ENCODE measurements around the gene SKOR1. TPM values are rescaled to one million over a fixed set of nuclear protein-coding genes. Genes with fewer than 3 reads are reported as not detected.
A peak's percentile ranks its signal among the peaks of the same experiment; 100 is the strongest.

Gene SKOR1
- total and polyA plus RNA-seq, 3 experiments from 2014 or later: 0.06 to 0.16 (median 0.15) TPM

- no peak overlapping the region for H3K4me3 ChIP-seq (ENCODE audit: low read length)
- no peak for DNase-seq
- Mint-ChIP-seq H3K4me3 (no peak overlapping the region), H3K36me3 (peaks cover 12 to 25% (median 24%) of the 10 kb centered on the region in 3 donors), H3K27me3 (no peaks in the 10 kb centered on the region), H3K4me1 (peaks cover 23 to 31% (median 30%) of the 10 kb centered on the region in 3 donors), H3K27ac (peak overlapping the region in 1 of 8 donors; percentile 14), H3K9me3 (no peaks in the 10 kb centered on the region)
- POLR2A ChIA-PET: no interaction called here
- no peaks in the 10 kb centered on the region for H3K36me3 ChIP-seq (ENCODE audit: insufficient read depth, low read length)
- CTCF ChIA-PET: interaction anchor here (5.9 kb wide), 1 partner anchor 49 kb away, joined by 41 read pairs; no protein-coding TSS in a partner anchor
- no peak overlapping the region for H3K27ac ChIP-seq (ENCODE audit: low read depth, low read length)
- no peaks in the 10 kb centered on the region for H3K9me3 ChIP-seq (ENCODE audit: low read length)
- no peaks in the 10 kb centered on the region for H3K27me3 ChIP-seq (ENCODE audit: insufficient read depth, low read length, poor library complexity, severe bottlenecking)
- peaks cover 22% of the 10 kb centered on the region for H3K4me1 ChIP-seq (ENCODE audit: insufficient read depth, low read length)
Observed at GRCh38 chr15:67786646-67787045, 38.7 kb upstream of the SKOR1 start.

- CTCF ChIA-PET: no interaction called here
- DNase-seq: no peak
- H3K27me3 ChIP-seq (ENCODE audit: insufficient read depth, low read length, poor library complexity, severe bottlenecking): no peaks in the 10 kb centered on the region
- H3K27me3 Mint-ChIP-seq: no peaks in the 10 kb centered on the region
- H3K9me3 ChIP-seq (ENCODE audit: low read length): no peaks in the 10 kb centered on the region
- peaks cover 14% of the 10 kb centered on the region for H3K4me1 ChIP-seq (ENCODE audit: insufficient read depth, low read length)
- no peak overlapping the region for H3K4me3 Mint-ChIP-seq
- H3K4me1 Mint-ChIP-seq: peaks cover 14 to 18% (median 18%) of the 10 kb centered on the region in 3 donors
- POLR2A ChIA-PET: no interaction called here
- H3K27ac ChIP-seq (ENCODE audit: low read depth, low read length): no peak overlapping the region
- peaks cover 13 to 38% (median 34%) of the 10 kb centered on the region in 3 donors for H3K36me3 Mint-ChIP-seq
- H3K9me3 Mint-ChIP-seq: peaks cover 0 to 2% (median 0%) of the 10 kb centered on the region in 5 donors
- H3K4me3 ChIP-seq (ENCODE audit: low read length): no peak overlapping the region
- no peak overlapping the region for H3K27ac Mint-ChIP-seq
- H3K36me3 ChIP-seq (ENCODE audit: insufficient read depth, low read length): no peaks in the 10 kb centered on the region
Observed at GRCh38 chr15:67788986-67789385, 36.3 kb upstream of the SKOR1 start.

- no peaks in the 10 kb centered on the region for H3K36me3 ChIP-seq (ENCODE audit: insufficient read depth, low read length)
- Mint-ChIP-seq H3K4me3 (no peak overlapping the region), H3K36me3 (peaks cover 12 to 54% (median 42%) of the 10 kb centered on the region in 3 donors), H3K4me1 (peaks cover 0 to under 1% (median under 1%) of the 10 kb centered on the region in 3 donors), H3K27me3 (peaks cover 0 to 2% of the 10 kb centered on the region in 2 donors), H3K27ac (peak overlapping the region in 2 of 8 donors; percentile 37 to 40), H3K9me3 (peaks cover 7 to 14% (median 11%) of the 10 kb centered on the region in 5 donors)
- H3K27me3 ChIP-seq (ENCODE audit: insufficient read depth, low read length, poor library complexity, severe bottlenecking): no peaks in the 10 kb centered on the region
- H3K9me3 ChIP-seq (ENCODE audit: low read length): no peaks in the 10 kb centered on the region
- no peak for DNase-seq
- H3K27ac ChIP-seq (ENCODE audit: low read depth, low read length): no peak overlapping the region
- ChIA-PET POLR2A (no interaction called here), CTCF (no interaction called here)
- H3K4me3 ChIP-seq (ENCODE audit: low read length): no peak overlapping the region
- H3K4me1 ChIP-seq (ENCODE audit: insufficient read depth, low read length): no peaks in the 10 kb centered on the region
Observed at GRCh38 chr15:67790610-67791319, 34.5 kb upstream of the SKOR1 start.

GRCh38 chr15:67792250-67792942 is 32.9 kb upstream of the SKOR1 start:
- DNase-seq: no peak
- Mint-ChIP-seq H3K27me3 (peaks cover 0 to 2% of the 10 kb centered on the region in 2 donors), H3K36me3 (peaks cover 14 to 56% (median 45%) of the 10 kb centered on the region in 3 donors), H3K9me3 (peaks cover 7 to 16% (median 11%) of the 10 kb centered on the region in 5 donors), H3K4me3 (no peak overlapping the region), H3K4me1 (no peaks in the 10 kb centered on the region), H3K27ac (no peak overlapping the region)
- H3K4me1 ChIP-seq (ENCODE audit: insufficient read depth, low read length): no peaks in the 10 kb centered on the region
- no peak overlapping the region for H3K27ac ChIP-seq (ENCODE audit: low read depth, low read length)
- POLR2A ChIA-PET: no interaction called here
- CTCF ChIA-PET: no interaction called here
- H3K36me3 ChIP-seq (ENCODE audit: insufficient read depth, low read length): no peaks in the 10 kb centered on the region
- no peaks in the 10 kb centered on the region for H3K9me3 ChIP-seq (ENCODE audit: low read length)
- no peak overlapping the region for H3K4me3 ChIP-seq (ENCODE audit: low read length)
- H3K27me3 ChIP-seq (ENCODE audit: insufficient read depth, low read length, poor library complexity, severe bottlenecking): no peaks in the 10 kb centered on the region

- Histone ChIP-seq H3K27me3 (ENCODE audit: insufficient read depth, low read length, poor library complexity, severe bottlenecking) (no peaks in the 10 kb centered on the region), H3K4me1 (ENCODE audit: insufficient read depth, low read length) (no peaks in the 10 kb centered on the region), H3K9me3 (ENCODE audit: low read length) (no peaks in the 10 kb centered on the region), H3K27ac (ENCODE audit: low read depth, low read length) (no peak overlapping the region), H3K4me3 (ENCODE audit: low read length) (no peak overlapping the region), H3K36me3 (ENCODE audit: insufficient read depth, low read length) (no peaks in the 10 kb centered on the region)
- ChIA-PET POLR2A (no interaction called here), CTCF (no interaction called here)
- Mint-ChIP-seq H3K27ac (peak overlapping the region in 1 of 8 donors; percentile 5), H3K36me3 (peaks cover 14 to 50% (median 45%) of the 10 kb centered on the region in 3 donors), H3K4me1 (no peaks in the 10 kb centered on the region), H3K27me3 (peaks cover 0 to 2% of the 10 kb centered on the region in 2 donors), H3K9me3 (peaks cover 7 to 16% (median 11%) of the 10 kb centered on the region in 5 donors), H3K4me3 (no peak overlapping the region)
- peak in 1 of 5 donors; percentile 6 for DNase-seq
Observed at GRCh38 chr15:67794832-67795574, 30.3 kb upstream of the SKOR1 start.

GRCh38 chr15:67796196-67797127 is 28.8 kb upstream of the SKOR1 start:
- POLR2A ChIA-PET: no interaction called here
- no peak for DNase-seq

GRCh38 chr15:67799801-67800205 is 25.5 kb upstream of the SKOR1 start:
- Mint-ChIP-seq H3K36me3 (peaks cover 8 to 31% (median 20%) of the 10 kb centered on the region in 3 donors), H3K4me1 (no peaks in the 10 kb centered on the region), H3K4me3 (no peak overlapping the region), H3K27me3 (no peaks in the 10 kb centered on the region), H3K9me3 (peaks cover 5 to 10% (median 7%) of the 10 kb centered on the region in 5 donors), H3K27ac (no peak overlapping the region)
- Histone ChIP-seq H3K9me3 (ENCODE audit: low read length) (no peaks in the 10 kb centered on the region), H3K4me3 (ENCODE audit: low read length) (no peak overlapping the region), H3K27ac (ENCODE audit: low read depth, low read length) (no peak overlapping the region), H3K4me1 (ENCODE audit: insufficient read depth, low read length) (no peaks in the 10 kb centered on the region), H3K36me3 (ENCODE audit: insufficient read depth, low read length) (no peaks in the 10 kb centered on the region), H3K27me3 (ENCODE audit: insufficient read depth, low read length, poor library complexity, severe bottlenecking) (no peaks in the 10 kb centered on the region)
- POLR2A ChIA-PET: no interaction called here
- CTCF ChIA-PET: no interaction called here
- no peak for DNase-seq

More at GRCh38 chr15:67796196-67797127, 28.8 kb upstream of the SKOR1 start:
- H3K4me1 Mint-ChIP-seq: no peaks in the 10 kb centered on the region
- no peak overlapping the region for H3K27ac Mint-ChIP-seq
- H3K4me3 Mint-ChIP-seq: no peak overlapping the region
- H3K4me1 ChIP-seq (ENCODE audit: insufficient read depth, low read length): no peaks in the 10 kb centered on the region
- H3K9me3 ChIP-seq (ENCODE audit: low read length): no peaks in the 10 kb centered on the region
- H3K9me3 Mint-ChIP-seq: peaks cover 7 to 16% (median 11%) of the 10 kb centered on the region in 5 donors
- no peak overlapping the region for H3K4me3 ChIP-seq (ENCODE audit: low read length)
- CTCF ChIA-PET: no interaction called here
- H3K27me3 Mint-ChIP-seq: peaks cover 0 to 2% of the 10 kb centered on the region in 2 donors
- no peak overlapping the region for H3K27ac ChIP-seq (ENCODE audit: low read depth, low read length)
- no peaks in the 10 kb centered on the region for H3K27me3 ChIP-seq (ENCODE audit: insufficient read depth, low read length, poor library complexity, severe bottlenecking)
- no peaks in the 10 kb centered on the region for H3K36me3 ChIP-seq (ENCODE audit: insufficient read depth, low read length)
- H3K36me3 Mint-ChIP-seq: peaks cover 14 to 43% (median 41%) of the 10 kb centered on the region in 3 donors

Data from CD8-positive, alpha-beta memory T cell (primary cell).